GM12892 (cell line): ENCODE data around the gene SPINK2.

Source experiments
- DNase-seq: peaks from one replicate; pipeline ENCODE4 v3.0.0; 2011; ENCODE audit not compliant: insufficient read length
- FAIRE-seq: peaks from 2 replicates; lab custom pipeline; 2011; peaks lifted over from hg19 to GRCh38; lab: Jason Lieb, UNC
- POLR2A ChIP-seq: IDR thresholded peaks from 2 replicates; pipeline ENCODE4 v1.6.1; 2011; ENCODE audit warnings: low read depth, low read length, control low read depth
- POLR2AphosphoS5 ChIP-seq: IDR thresholded peaks from 2 replicates; pipeline ENCODE4 v1.6.1; 2011; ENCODE audit warnings: low read depth, low read length, control low read depth
- TAF1 ChIP-seq: IDR thresholded peaks from 2 replicates; pipeline ENCODE4 v1.6.1; 2011; ENCODE audit warnings: low read depth, mild to moderate bottlenecking, control low read depth, low read length, borderline replicate concordance

SPINK2 gene

DNA sequence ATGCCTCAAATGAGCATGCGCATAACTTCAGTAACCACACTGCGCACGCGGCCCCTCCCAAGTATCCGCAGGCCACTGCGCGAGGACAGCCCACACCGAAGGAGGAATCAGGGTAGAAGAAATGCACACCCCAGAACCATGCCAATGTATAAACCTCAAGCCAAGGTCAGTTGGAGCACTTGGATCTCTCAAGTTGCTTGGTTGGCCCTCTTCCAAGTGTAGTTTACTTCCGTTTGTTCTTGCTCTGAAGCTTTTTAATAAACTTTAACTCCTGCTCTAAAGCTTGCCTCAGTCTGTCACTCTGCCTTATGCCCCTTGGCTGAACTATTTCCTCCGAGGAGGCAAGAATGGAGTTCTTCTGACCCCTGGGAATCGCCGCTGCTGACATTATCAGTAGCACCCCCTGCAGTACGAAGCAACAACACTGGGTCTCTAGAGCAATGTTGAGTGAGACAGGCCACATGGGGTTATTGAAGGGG, 22.0 kb upstream of the SPINK2 start:
- no peak for TF ChIP-seq TAF1
- DNase-seq = no peak
- no peak for FAIRE-seq

DNA sequence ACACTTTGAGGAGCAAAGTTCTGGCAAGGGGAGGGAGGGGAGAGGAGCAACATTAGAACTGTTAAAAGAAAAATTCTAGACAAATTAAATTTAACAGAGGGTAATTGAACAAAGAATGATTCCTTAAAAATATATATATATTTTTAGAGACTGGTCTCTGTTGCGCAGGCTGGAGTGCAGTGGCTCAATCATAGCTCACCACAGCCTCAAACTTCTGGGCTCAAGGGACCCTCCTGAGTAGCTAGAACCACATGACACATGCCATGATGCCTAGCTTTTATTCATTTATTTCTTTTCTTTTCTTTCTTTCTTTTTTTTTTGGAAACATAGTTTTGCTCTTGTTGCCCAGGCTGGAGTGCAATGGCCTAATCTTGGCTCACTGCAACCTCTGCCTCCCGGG, 19.1 kb upstream of the SPINK2 start:
- no peak for DNase-seq
- no peak for FAIRE-seq
- TF ChIP-seq POLR2AphosphoS5 (no peak), POLR2A (no peak), TAF1 (no peak)

DNA sequence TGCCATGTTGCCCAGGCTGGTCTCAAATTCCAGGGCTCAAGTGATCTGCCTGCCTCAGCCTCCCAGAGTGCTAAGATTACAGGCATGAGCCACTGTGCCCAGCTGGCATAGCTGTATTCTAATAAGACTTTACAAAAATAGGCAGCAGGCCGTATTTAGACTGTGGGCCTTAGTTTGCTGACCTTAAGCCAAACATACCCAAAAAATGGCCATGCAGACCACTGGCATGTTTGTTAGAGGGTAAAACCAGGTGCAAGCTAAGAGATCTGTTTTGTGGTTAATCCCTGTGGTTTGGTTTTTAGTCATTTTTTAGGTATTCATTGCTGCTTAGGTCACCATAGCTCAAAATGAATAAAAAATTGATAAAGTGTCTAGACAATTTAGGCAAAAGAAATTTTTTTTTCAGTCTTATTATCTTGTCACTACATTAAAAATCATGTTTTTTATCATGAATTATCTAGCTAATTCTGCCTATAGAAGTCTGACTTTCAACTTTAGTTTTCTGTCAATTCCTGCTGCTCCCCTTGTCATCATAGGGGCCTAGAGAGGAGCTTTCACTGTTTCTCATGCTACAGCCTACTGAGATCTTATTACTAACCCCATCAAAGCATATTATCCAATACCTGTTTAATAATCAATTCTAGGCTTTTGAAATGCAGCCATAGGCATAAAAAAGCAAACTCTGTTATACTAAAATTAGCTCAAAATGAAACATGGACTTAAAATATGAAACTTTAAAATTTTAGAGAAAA, 7.5 kb upstream of the SPINK2 start:
- TF ChIP-seq POLR2A (no peak), POLR2AphosphoS5 (no peak), TAF1 (no peak)
- DNase-seq (no peak), FAIRE-seq (peak; percentile 46)

DNA sequence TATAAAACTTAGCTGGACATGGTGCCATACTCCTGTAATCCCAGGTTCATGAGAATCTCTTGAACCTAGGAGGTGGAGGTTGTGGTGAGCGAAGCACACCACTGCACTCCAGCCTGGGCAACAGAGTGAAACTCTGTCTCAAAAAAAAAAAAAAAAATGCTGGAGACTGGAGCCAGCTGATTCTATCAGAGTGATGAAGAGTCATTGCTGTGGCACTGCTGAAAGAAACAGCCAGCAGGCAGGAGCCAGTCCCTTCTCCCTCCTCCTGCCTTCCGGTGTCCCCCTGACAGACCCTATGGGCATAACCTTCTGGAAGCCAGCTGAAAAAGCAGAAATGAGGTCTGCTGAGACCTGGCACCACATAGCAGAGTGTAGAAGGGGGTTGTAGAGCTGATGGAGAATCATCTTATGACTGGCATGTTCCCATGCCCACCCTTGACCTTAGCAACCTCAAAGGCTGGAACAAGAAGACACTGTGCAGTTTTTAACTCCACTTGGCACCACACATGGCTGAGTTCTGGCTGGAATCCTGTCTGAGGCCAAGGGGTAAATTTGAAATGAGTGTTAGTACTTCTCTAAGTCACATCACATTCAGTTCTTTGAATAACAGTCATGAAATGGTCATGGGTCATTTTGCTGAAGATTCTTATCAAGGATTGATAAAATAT, 2.6 kb upstream of the SPINK2 start:
- TF ChIP-seq POLR2AphosphoS5 = no peak
- FAIRE-seq (no peak), DNase-seq (no peak)

DNA sequence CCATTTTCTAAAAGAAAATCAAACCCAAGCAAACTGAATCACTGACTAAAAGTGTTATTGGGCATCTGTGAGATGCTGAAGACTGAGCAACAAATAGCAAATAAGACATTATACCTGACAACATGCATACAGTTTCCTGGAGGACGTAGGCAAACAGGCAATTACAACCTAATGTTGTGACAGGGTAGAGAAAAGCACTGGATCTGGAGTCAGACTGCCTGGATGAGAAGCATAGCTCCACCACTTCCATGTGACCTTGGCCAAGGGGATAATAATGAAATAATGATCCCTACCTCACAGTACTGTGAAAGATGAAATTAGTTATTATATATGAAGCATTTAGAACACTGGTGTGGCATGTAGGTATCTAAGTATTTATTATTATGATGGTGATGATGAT, 2.7 kb downstream of the SPINK2 start:
- FAIRE-seq = no peak
- no peak for DNase-seq
- TF ChIP-seq TAF1 = no peak
- no peak for TF ChIP-seq POLR2A
- TF ChIP-seq POLR2AphosphoS5 = no peak

DNA sequence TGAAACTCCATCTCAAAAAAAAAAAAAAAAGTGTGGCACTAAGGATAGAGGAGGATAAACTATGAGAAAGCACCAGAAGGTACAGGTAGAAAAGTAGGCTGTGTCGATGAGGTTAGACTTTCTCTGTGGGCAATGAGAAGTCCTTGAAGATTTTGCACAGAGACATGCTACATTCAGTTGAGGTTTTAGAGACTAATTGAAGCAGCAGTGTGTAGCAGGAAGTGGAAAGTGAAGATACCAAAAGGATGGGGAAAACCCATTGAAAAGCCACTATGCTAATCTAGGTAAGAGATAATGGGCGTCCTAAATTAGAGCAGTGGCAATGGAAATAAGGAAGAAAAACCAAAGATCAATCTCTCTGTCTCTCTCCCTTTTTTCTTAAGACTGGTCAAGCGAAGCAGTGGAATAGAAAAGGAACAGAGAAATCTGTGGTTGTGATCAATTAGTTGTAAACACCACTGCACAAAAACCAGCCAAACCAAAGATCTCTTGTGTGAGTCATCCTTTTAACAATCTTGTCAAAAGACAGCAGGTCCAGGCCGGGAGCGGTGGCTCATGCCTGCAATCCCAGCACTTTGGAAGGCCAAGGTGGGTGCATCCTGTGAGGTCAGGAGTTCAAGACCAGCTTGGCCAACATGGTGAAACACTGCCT, 3.5 kb downstream of the SPINK2 start:
- peak; percentile 29 for DNase-seq
- TF ChIP-seq POLR2A = no peak
- peak; percentile 84 for FAIRE-seq

DNA sequence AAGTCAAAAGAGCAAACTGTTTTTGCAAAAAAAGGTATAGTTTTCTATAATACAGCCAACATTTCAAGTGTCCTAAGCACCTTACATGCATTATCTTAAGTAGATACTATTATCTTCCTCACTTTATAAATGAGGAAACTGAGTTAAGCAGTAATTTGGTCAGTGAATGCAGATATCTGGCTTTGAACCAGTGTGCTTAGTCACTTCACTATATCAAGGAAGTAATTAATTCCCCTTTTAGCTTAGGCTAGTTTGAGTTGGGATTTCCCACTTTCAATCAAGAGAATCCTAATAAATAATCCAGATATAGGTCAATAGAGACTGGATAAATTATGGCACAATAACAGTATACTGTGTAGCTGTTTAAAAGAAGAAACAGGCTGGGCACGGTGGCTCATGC, 14.8 kb downstream of the SPINK2 start:
- TF ChIP-seq TAF1 (no peak), POLR2AphosphoS5 (no peak), POLR2A (no peak)
- DNase-seq (no peak), FAIRE-seq (no peak)

DNA sequence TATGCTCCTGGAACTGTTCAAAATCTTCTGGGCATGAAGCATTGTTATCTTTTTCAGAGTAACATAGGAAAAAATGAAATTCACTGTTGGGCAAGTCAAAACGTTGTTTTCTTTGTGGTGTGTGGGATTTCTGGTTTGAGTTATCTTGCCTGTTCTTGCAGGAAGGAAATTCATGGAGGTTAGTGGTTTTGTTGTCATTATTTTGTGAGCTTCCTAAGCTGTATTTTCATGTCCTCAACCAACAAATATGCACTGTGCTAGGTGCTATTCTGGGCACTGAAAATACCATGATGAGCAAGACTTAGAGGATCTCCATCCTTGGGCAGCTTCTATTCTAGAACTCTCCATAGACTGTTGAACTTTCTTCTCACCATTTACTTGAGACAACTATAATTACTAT, 16.9 kb downstream of the SPINK2 start:
- DNase-seq (no peak), FAIRE-seq (no peak)
- TF ChIP-seq POLR2A = no peak
- TF ChIP-seq POLR2AphosphoS5 = no peak
- TF ChIP-seq TAF1 = no peak

DNA sequence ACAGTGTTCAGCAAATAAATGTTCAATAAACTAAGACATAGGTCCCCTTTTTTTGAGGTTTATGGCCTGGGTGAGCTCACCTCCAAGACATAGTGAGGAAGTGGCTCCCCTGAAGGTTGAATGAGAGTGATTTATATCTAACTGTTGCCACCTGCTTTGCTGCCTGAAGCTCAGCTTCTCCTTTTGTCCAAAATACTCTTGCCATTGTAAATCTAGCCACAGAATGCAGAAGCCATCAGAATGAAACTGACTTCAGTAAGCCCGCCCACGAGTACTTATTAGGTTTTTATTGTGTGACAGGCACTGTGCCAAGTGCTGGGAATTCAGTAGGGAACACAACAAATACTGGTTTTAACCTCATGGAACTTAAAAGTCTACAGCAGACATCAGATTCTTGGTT, 18.0 kb downstream of the SPINK2 start:
- TF ChIP-seq POLR2A (no peak), TAF1 (no peak), POLR2AphosphoS5 (no peak)
- DNase-seq (no peak), FAIRE-seq (peak; percentile 82)

DNA sequence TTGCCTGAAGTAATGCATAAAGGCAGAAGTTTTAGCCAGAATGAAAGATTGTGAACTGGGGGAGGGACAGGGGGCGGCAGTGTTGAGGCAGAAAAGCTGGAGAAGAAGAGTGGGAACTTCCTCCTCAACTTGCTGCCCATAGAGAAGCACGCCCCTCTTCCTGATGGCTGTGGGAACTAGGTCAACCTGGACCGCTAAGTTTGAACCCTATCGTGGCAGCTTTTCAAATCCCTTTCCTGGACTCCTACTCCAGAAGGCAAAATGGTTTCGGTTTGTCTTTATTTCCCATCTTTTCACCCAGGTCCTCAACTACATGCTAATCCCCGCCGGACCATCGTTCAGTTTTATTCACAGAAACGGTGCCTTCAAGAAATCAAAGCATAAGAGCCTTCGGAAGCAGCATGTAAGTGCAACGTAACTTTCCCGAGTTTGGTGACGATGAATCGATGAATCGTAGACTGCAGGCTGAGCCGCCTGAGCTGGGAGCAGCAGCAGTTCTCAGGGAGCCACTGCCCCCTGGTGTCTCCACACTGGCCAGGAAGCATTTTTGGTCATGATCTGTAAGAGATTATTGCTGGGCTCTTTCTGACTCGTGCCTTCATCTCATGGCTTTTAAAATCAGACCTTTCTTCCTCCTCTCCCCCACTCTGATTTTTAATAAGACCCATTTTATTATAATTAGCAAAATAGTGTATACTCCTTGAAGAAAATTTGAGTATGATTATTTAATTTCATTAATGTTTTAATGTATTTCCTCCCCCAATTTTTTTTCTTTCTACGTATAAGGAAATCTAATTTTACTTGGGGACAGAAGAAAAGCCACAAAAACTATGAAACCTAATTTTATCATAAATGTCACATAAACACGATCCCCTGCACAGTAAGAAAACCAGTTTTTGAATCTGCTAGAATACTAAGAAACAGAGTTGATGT, 21.4 kb downstream of the SPINK2 start:
- FAIRE-seq = peak; percentile 97
- TF ChIP-seq TAF1 (no peak), POLR2AphosphoS5 (no peak), POLR2A (no peak)
- peak; percentile 37 for DNase-seq

DNA sequence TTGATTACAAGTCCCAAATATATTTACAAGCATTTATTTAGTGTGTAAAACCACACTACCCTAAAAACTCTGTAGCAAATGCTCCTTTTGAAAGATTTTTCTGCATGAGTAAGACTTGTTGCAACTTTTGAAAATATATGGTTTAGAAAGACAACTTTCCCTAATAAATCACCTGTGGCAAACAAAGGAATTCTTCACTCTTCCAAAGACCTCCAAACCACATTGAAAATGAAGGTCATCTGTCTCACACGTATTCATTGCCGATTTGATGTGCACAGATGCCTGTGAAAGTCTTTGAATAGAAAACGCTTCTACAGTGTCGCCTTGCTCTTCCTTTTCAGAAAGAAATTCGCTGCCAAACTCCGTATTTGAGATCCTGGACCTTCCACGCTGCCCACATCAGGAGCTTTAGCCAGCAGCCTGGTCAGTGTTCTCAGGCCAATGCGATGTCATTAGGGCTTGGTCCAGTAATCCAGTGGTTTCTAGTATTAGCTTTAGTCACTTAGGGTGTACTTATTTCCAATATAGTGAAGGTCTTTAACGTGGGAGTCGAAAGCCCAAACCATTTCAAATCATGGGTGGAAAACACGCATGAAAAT, 22.2 kb downstream of the SPINK2 start:
- DNase-seq (no peak), FAIRE-seq (no peak)
- no peak for TF ChIP-seq TAF1
- TF ChIP-seq POLR2A = no peak
- no peak for TF ChIP-seq POLR2AphosphoS5
